ENCODE measurements around the gene IGF1. TPM values are rescaled to one million over a fixed set of nuclear protein-coding genes. Genes with fewer than 3 reads are reported as not detected.
A peak's percentile ranks its signal among the peaks of the same experiment; 100 is the strongest.

The IGF1 gene
- total RNA-seq, 1 donor from 2014 or later = 1.8 TPM

- H3K36me3 Mint-ChIP-seq (ENCODE audit: low read depth) = no peaks in the 10 kb centered on the region
- no peak for DNase-seq
- intact Hi-C loops (cut with micrococcal nuclease) = no loop called here
- no peak overlapping the region for H3K27ac Mint-ChIP-seq
- H3K27me3 Mint-ChIP-seq = peaks cover 5% of the 10 kb centered on the region
- peaks cover 3% of the 10 kb centered on the region for H3K4me1 Mint-ChIP-seq
- no peaks in the 10 kb centered on the region for H3K9me3 Mint-ChIP-seq
- no peak overlapping the region for H3K4me3 Mint-ChIP-seq
These were observed 27.7 kb upstream of the IGF1 start for GRCh38 chr12:102508052-102508451.

DNA sequence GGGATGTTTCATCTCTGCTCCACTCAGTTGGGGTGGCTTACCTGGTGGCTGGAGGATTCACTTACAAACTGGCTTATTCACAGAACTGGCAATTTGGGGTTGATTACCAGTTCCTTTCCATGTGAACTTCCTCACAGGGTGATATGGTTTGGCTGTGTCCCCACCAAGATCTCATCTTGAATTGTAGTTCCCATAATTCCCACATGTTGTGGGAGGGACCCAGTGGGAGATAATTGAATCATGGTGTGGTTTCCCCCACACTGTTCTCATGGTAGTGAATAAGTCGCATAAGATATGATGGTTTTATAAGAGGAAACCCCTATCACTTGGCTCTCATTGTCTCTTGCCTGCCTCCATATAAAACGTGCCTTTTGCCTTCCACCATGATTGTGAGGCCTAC lies 26.9 kb upstream of the IGF1 start:
- Mint-ChIP-seq H3K4me3 (no peak overlapping the region), H3K9me3 (no peaks in the 10 kb centered on the region), H3K36me3 (ENCODE audit: low read depth) (no peaks in the 10 kb centered on the region), H3K27me3 (peaks cover 4% of the 10 kb centered on the region), H3K27ac (no peak overlapping the region), H3K4me1 (no peaks in the 10 kb centered on the region)
- intact Hi-C loops (cut with micrococcal nuclease) = no loop called here
- no peak for DNase-seq

GRCh38 chr12:102504871-102505270 lies 24.5 kb upstream of the IGF1 start:
- peaks cover 12% of the 10 kb centered on the region for H3K27me3 Mint-ChIP-seq
- no peak overlapping the region for H3K27ac Mint-ChIP-seq
- intact Hi-C loops (cut with micrococcal nuclease) = no loop called here
- H3K36me3 Mint-ChIP-seq (ENCODE audit: low read depth) = no peaks in the 10 kb centered on the region
- no peak overlapping the region for H3K4me3 Mint-ChIP-seq
- no peak for DNase-seq
- no peaks in the 10 kb centered on the region for H3K9me3 Mint-ChIP-seq
- no peaks in the 10 kb centered on the region for H3K4me1 Mint-ChIP-seq

- intact Hi-C loops (cut with micrococcal nuclease) = no loop called here
- no peaks in the 10 kb centered on the region for H3K36me3 Mint-ChIP-seq (ENCODE audit: low read depth)
- no peaks in the 10 kb centered on the region for H3K9me3 Mint-ChIP-seq
These were observed 23.9 kb upstream of the IGF1 start for GRCh38 chr12:102504280-102504679.

DNA sequence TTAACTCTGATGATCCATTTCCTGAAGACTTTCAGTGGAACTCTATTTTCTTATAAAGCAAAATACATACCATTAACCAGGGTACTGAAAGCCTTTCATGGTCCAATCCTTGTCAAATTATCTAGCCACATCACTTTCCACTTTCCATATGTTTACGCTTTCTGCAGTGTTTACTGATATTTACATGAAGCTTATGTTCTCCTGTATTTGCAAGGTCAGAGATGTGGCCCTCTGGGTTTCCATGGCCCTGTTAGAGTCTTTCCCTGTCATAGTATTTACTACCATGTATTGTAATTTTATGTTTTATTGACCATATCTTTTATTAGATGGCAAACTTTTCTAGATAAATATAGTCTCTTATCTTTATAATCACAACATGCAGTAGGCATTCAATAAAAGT lies 23.5 kb upstream of the IGF1 start:
- Mint-ChIP-seq H3K4me3 (no peak overlapping the region), H3K27ac (no peak overlapping the region), H3K27me3 (peaks cover 12% of the 10 kb centered on the region), H3K4me1 (no peaks in the 10 kb centered on the region), H3K9me3 (no peaks in the 10 kb centered on the region), H3K36me3 (ENCODE audit: low read depth) (no peaks in the 10 kb centered on the region)
- intact Hi-C loops (cut with micrococcal nuclease) = no loop called here
- no peak for DNase-seq

More at GRCh38 chr12:102504280-102504679, 23.9 kb upstream of the IGF1 start:
- Mint-ChIP-seq H3K27ac (no peak overlapping the region), H3K4me3 (no peak overlapping the region), H3K4me1 (no peaks in the 10 kb centered on the region), H3K27me3 (peaks cover 12% of the 10 kb centered on the region)
- DNase-seq = no peak

GRCh38 chr12:102503056-102503681 lies 22.8 kb upstream of the IGF1 start:
- Mint-ChIP-seq H3K27me3 (peaks cover 12% of the 10 kb centered on the region), H3K27ac (no peak overlapping the region), H3K9me3 (no peaks in the 10 kb centered on the region), H3K36me3 (ENCODE audit: low read depth) (no peaks in the 10 kb centered on the region), H3K4me1 (no peaks in the 10 kb centered on the region), H3K4me3 (no peak overlapping the region)
- intact Hi-C loops (cut with micrococcal nuclease) = no loop called here
- DNase-seq = no peak

- Mint-ChIP-seq H3K27me3 (peaks cover 12% of the 10 kb centered on the region), H3K27ac (no peak overlapping the region), H3K4me3 (no peak overlapping the region), H3K9me3 (no peaks in the 10 kb centered on the region), H3K4me1 (no peaks in the 10 kb centered on the region), H3K36me3 (ENCODE audit: low read depth) (no peaks in the 10 kb centered on the region)
- DNase-seq = no peak
- intact Hi-C loops (cut with micrococcal nuclease) = no loop called here
These were observed 21.4 kb upstream of the IGF1 start for GRCh38 chr12:102501773-102502172.

DNA sequence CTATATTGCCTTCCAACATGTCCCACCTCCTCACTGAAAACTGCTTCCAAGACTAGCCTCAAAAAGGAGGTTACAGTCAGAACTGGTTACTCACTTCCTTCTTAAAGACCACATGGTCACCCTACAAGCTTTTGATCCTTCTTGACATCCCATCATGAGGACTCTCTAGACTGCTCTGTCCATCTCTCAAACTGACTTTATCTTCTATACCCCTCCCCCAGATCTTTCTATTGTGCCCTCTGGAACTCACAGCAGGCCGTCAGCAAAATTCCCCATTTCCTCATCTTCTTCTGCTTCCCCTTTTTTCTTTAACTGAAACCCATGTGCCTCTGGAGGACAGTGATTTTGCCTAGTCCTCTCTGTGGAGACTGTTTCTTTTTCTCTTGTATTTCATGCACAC lies 18.1 kb upstream of the IGF1 start:
- Mint-ChIP-seq H3K27me3 (peaks cover 9% of the 10 kb centered on the region), H3K4me1 (no peaks in the 10 kb centered on the region), H3K36me3 (ENCODE audit: low read depth) (no peaks in the 10 kb centered on the region), H3K4me3 (no peak overlapping the region), H3K9me3 (peaks cover 6% of the 10 kb centered on the region), H3K27ac (no peak overlapping the region)
- intact Hi-C loops (cut with micrococcal nuclease) = no loop called here
- no peak for DNase-seq

DNA sequence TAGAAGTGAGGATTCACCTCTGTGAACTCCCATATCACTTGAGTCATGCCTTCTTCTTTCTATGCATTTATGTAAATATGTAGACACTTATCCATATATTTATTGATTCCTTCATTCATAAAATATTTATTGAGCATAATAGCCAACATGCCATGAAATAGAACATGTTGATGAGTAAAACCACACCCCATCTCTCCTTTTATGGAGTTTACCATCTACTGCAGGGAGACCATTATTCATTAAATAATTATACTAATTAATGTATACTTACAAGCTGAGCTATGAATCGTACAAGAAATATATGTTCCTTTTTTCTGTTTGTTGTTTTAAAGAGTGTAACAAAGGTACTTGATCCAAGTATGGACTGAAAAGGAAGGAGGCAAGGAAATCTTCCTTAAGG lies 17.4 kb upstream of the IGF1 start:
- peaks cover 13% of the 10 kb centered on the region for H3K9me3 Mint-ChIP-seq
- no peaks in the 10 kb centered on the region for H3K36me3 Mint-ChIP-seq (ENCODE audit: low read depth)
- no peak overlapping the region for H3K27ac Mint-ChIP-seq
- H3K27me3 Mint-ChIP-seq = peaks cover 14% of the 10 kb centered on the region
- no peak overlapping the region for H3K4me3 Mint-ChIP-seq
- DNase-seq = no peak
- intact Hi-C loops (cut with micrococcal nuclease) = no loop called here
- H3K4me1 Mint-ChIP-seq = no peaks in the 10 kb centered on the region

- intact Hi-C loops (cut with micrococcal nuclease) = no loop called here
- H3K36me3 Mint-ChIP-seq (ENCODE audit: low read depth) = no peaks in the 10 kb centered on the region
- H3K27ac Mint-ChIP-seq = no peak overlapping the region
These were observed 16.2 kb upstream of the IGF1 start for GRCh38 chr12:102496591-102496990.

GRCh38 chr12:102487226-102487625 lies 6.9 kb upstream of the IGF1 start:
- intact Hi-C loops (cut with micrococcal nuclease) = loop anchor here (10.0 kb wide), 1 partner anchor 692 kb away; no protein-coding TSS in a partner anchor
- Mint-ChIP-seq H3K4me3 (no peak overlapping the region), H3K9me3 (peaks cover 19% of the 10 kb centered on the region), H3K36me3 (ENCODE audit: low read depth) (no peaks in the 10 kb centered on the region), H3K27ac (no peak overlapping the region), H3K27me3 (peaks cover 19% of the 10 kb centered on the region), H3K4me1 (peaks cover 28% of the 10 kb centered on the region)
- no peak for DNase-seq

More at GRCh38 chr12:102496591-102496990, 16.2 kb upstream of the IGF1 start:
- H3K4me3 Mint-ChIP-seq = no peak overlapping the region
- H3K9me3 Mint-ChIP-seq = peaks cover 18% of the 10 kb centered on the region
- peaks cover 21% of the 10 kb centered on the region for H3K27me3 Mint-ChIP-seq
- no peaks in the 10 kb centered on the region for H3K4me1 Mint-ChIP-seq
- no peak for DNase-seq

DNA sequence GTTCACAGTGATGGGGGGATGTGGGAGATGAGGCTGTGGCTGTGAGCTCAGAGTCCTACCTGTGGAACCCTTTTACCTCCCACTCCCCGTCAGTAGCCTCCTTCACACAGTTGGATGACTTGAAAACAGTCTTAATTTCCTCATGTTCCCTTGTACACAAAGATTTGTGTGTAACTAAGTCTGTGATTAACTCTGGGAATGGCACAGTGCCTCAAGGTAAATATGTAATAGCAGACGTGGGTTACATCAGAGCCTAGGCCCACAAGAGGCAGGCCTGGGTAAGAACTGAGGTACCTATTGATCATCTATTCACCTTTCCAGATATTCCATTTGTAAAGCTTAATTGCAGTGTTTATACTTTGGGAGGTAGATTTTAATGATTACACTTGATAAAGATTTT lies 5.8 kb upstream of the IGF1 start:
- no peak for DNase-seq
- intact Hi-C loops (cut with micrococcal nuclease) = loop anchor here (10.0 kb wide), 1 partner anchor 691 kb away; no protein-coding TSS in a partner anchor
- Mint-ChIP-seq H3K36me3 (ENCODE audit: low read depth) (no peaks in the 10 kb centered on the region), H3K27me3 (peaks cover 8% of the 10 kb centered on the region), H3K4me3 (no peak overlapping the region), H3K27ac (no peak overlapping the region), H3K4me1 (peaks cover 32% of the 10 kb centered on the region), H3K9me3 (peaks cover 14% of the 10 kb centered on the region)

DNA sequence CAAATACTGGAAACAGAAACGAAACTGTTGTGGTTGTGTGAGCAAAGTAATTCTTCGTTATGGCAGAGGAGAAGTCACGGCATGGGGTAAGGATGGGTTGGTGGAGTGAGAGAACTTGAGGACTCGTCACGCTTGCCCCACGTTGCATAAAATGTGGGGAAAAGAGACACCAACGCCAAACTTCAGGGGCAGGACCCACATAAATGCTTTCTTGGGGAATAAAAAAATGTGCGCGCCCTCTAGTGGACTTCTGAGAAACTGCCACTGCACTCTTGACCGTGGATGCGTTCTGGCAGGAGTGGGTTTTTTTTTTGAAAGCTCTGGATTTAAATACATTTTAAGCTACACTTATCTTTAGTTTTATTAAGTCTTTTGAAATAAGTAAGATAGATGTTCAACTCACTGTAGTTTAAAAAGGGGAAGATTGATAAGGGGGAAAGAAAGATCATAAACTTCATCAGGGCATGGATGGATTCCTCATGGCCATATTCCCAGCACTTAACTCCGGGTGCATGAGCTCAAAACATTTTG lies 4.1 kb upstream of the IGF1 start:
- peaks cover 9% of the 10 kb centered on the region for H3K9me3 Mint-ChIP-seq
- H3K36me3 Mint-ChIP-seq (ENCODE audit: low read depth) = no peaks in the 10 kb centered on the region
- H3K4me1 Mint-ChIP-seq = peaks cover 32% of the 10 kb centered on the region
- intact Hi-C loops (cut with micrococcal nuclease) = loop anchor here (1.0 to 10.0 kb wide), 13 partner anchors 10 to 690 kb away; partner anchors contain the start of genes DRAM1, NUP37, PARPBP and WASHC3
- peak overlapping the region; percentile 75 for H3K4me3 Mint-ChIP-seq
- H3K27me3 Mint-ChIP-seq = no peaks in the 10 kb centered on the region
- peak overlapping the region; percentile 89 for H3K27ac Mint-ChIP-seq
- peak; percentile 88 for DNase-seq

- Mint-ChIP-seq H3K27me3 (no peaks in the 10 kb centered on the region), H3K27ac (peak overlapping the region; percentile 89), H3K36me3 (ENCODE audit: low read depth) (no peaks in the 10 kb centered on the region), H3K4me1 (peaks cover 32% of the 10 kb centered on the region), H3K4me3 (peak overlapping the region; percentile 75), H3K9me3 (peaks cover 9% of the 10 kb centered on the region)
- intact Hi-C loops (cut with micrococcal nuclease) = loop anchor here (1.0 to 10.0 kb wide), 13 partner anchors 10 to 689 kb away; partner anchors contain the start of genes DRAM1, NUP37, PARPBP and WASHC3
- DNase-seq = no peak
These were observed 3.7 kb upstream of the IGF1 start for GRCh38 chr12:102484017-102484416.
